Hepatocyte (in vitro differentiated cells): ENCODE results near the gene C12orf56. TPM values are rescaled to one million over a fixed set of nuclear protein-coding genes. Genes with fewer than 3 reads are reported as not detected.

Source experiments
- DNase-seq: peaks from one replicate; pipeline ENCODE4 v3.0.0-alpha.2; 2016; ENCODE audit warnings: low spot score
- H2AFZ ChIP-seq: fragments of 200-600 bp; sonication (generic); 2 replicates; pipeline ENCODE4 v1.6.0; 2016; ENCODE audit warnings: antibody characterized with exemption, mild to moderate bottlenecking
- H3K27ac ChIP-seq: fragments of 200-600 bp; sonication (generic); 2 replicates; pipeline ENCODE4 v1.5.1; 2016; ENCODE audit warnings: mild to moderate bottlenecking
- H3K27me3 ChIP-seq: fragments of 200-600 bp; sonication (generic); 2 replicates; pipeline ENCODE4 v1.6.1; 2016
- H3K36me3 ChIP-seq: fragments of 200-600 bp; sonication (generic); replicated peaks from 2 replicates; pipeline ENCODE4 v1.5.1; 2016; ENCODE audit warnings: low read depth; ENCODE audit not compliant: insufficient read depth
- H3K4me1 ChIP-seq: fragments of 200-600 bp; sonication (generic); 2 replicates; pipeline ENCODE4 v1.5.1; 2016; ENCODE audit warnings: mild to moderate bottlenecking, moderate library complexity; ENCODE audit not compliant: insufficient read depth
- H3K4me2 ChIP-seq: fragments of 200-600 bp; sonication (generic); 2 replicates; pipeline ENCODE4 v1.6.0; 2016
- H3K4me3 ChIP-seq: fragments of 200-600 bp; sonication (generic); 2 replicates; pipeline ENCODE4 v1.5.1; 2016; ENCODE audit warnings: mild to moderate bottlenecking
- H3K79me2 ChIP-seq: fragments of 200-600 bp; sonication (generic); 2 replicates; pipeline ENCODE4 v1.6.0; 2017; ENCODE audit warnings: mild to moderate bottlenecking
- H3K9me2 ChIP-seq: fragments of 200-600 bp; sonication (generic); replicated peaks from 2 replicates; pipeline ENCODE4 v1.6.0; 2017; ENCODE audit warnings: mild to moderate bottlenecking; ENCODE audit not compliant: insufficient read depth
- H3K9me3 ChIP-seq: fragments of 200-600 bp; sonication (generic); 2 replicates; pipeline ENCODE4 v1.5.1; 2016; ENCODE audit warnings: low read depth, mild to moderate bottlenecking
- H4K20me1 ChIP-seq: fragments of 200-600 bp; sonication (generic); 2 replicates; pipeline ENCODE4 v1.6.0; 2016; ENCODE audit warnings: mild to moderate bottlenecking; ENCODE audit not compliant: insufficient read depth, poor library complexity, severe bottlenecking
- CTCF ChIP-seq: fragments of 200-600 bp; sonication (generic); IDR thresholded peaks from 2 replicates; pipeline ENCODE4 v1.5.1; 2016; ENCODE audit warnings: antibody characterized with exemption, mild to moderate bottlenecking; ENCODE audit not compliant: poor library complexity
- EZH2 ChIP-seq: fragments of 200-600 bp; sonication (generic); IDR thresholded peaks from 2 replicates; pipeline ENCODE4 v1.6.1; 2016; ENCODE audit warnings: antibody characterized with exemption, mild to moderate bottlenecking, borderline replicate concordance
- EZH2phosphoT487 ChIP-seq: fragments of 200-600 bp; sonication (generic); IDR thresholded peaks from one replicate; pipeline ENCODE4 v1.6.1; 2018; ENCODE audit warnings: antibody characterized with exemption, mild to moderate bottlenecking, low read depth, moderate library complexity; ENCODE audit not compliant: unreplicated experiment, severe bottlenecking
- WGBS: methylation state at CpG from one replicate; pipeline ENCODE4 v1.1.6; 2016; ENCODE audit warnings: low lambda C conversion rate; ENCODE audit errors: missing lambda C conversion rate; 5-methylcytosine and 5-hydroxymethylcytosine counted together
- polyA plus RNA-seq: library from polyadenylated mRNA; unstranded; fragments of >200 nt; fragmentation: Nextera tagmentation; extraction: Ambion mirVana; gene quantifications from 2 replicates; pipeline ENCODE4 v1.2.1, GENCODE V29; 2016
- total RNA-seq: library from RNA; depleted of rRNA; stranded (reverse); fragments of >200 nt; gene quantifications from 2 replicates; pipeline ENCODE4 v1.2.3, GENCODE V29; 2014

The C12orf56 gene
- total and polyA plus RNA-seq, 2 experiments from 2014 or later, result 0.20 to 1.4 TPM

GRCh38 chr12:64278421-64278820 lies 112.1 kb downstream of the C12orf56 start:
- Histone ChIP-seq H3K27me3 (no peaks in the 10 kb centered on the region), H3K9me3 (no peaks in the 10 kb centered on the region), H4K20me1 (no peaks in the 10 kb centered on the region), H3K4me2 (no peak overlapping the region), H3K79me2 (no peaks in the 10 kb centered on the region), H3K9me2 (no peaks in the 10 kb centered on the region), H3K36me3 (no peaks in the 10 kb centered on the region), H3K27ac (no peak overlapping the region), H3K4me1 (no peaks in the 10 kb centered on the region), H3K4me3 (no peak overlapping the region), H2AFZ (no peak overlapping the region)
- TF ChIP-seq EZH2phosphoT487, result no peak
- TF ChIP-seq EZH2, result no peak
- TF ChIP-seq CTCF, result no peak
- 99% methylated on average over 4 of the region's 4 CpGs for WGBS
- DNase-seq, result no peak

- WGBS, result 68% methylated on average over 11 of the region's 11 CpGs
- H3K4me3 ChIP-seq, result no peak overlapping the region
- H3K4me2 ChIP-seq, result no peak overlapping the region
- no peaks in the 10 kb centered on the region for H4K20me1 ChIP-seq
- peak; percentile 15 for DNase-seq
- TF ChIP-seq EZH2phosphoT487 (no peak), CTCF (peak; percentile 27)
- no peak overlapping the region for H3K27ac ChIP-seq
- H2AFZ ChIP-seq, result no peak overlapping the region
- no peaks in the 10 kb centered on the region for H3K9me2 ChIP-seq
- H3K9me3 ChIP-seq, result no peaks in the 10 kb centered on the region
- no peaks in the 10 kb centered on the region for H3K36me3 ChIP-seq
- no peaks in the 10 kb centered on the region for H3K79me2 ChIP-seq
- no peaks in the 10 kb centered on the region for H3K4me1 ChIP-seq
- H3K27me3 ChIP-seq, result no peaks in the 10 kb centered on the region
These were observed 116.8 kb downstream of the C12orf56 start for GRCh38 chr12:64273527-64274403.

GRCh38 chr12:64270411-64270810 lies 120.1 kb downstream of the C12orf56 start:
- no peaks in the 10 kb centered on the region for H3K9me2 ChIP-seq
- 90% methylated on average over 1 of the region's 1 CpG for WGBS
- no peak for DNase-seq
- no peak for TF ChIP-seq EZH2phosphoT487
- TF ChIP-seq EZH2, result no peak
- no peak for TF ChIP-seq CTCF
- no peaks in the 10 kb centered on the region for H3K27me3 ChIP-seq
- no peaks in the 10 kb centered on the region for H3K9me3 ChIP-seq
- H3K79me2 ChIP-seq, result no peaks in the 10 kb centered on the region
- no peak overlapping the region for H3K4me3 ChIP-seq
- H4K20me1 ChIP-seq, result no peaks in the 10 kb centered on the region
- H3K4me2 ChIP-seq, result no peak overlapping the region
- H3K36me3 ChIP-seq, result no peaks in the 10 kb centered on the region
- no peak overlapping the region for H3K27ac ChIP-seq
- H2AFZ ChIP-seq, result no peak overlapping the region
- no peaks in the 10 kb centered on the region for H3K4me1 ChIP-seq
